Measurements from ENCODE around the gene CLDN2. TPM values are rescaled to one million over a fixed set of nuclear protein-coding genes. Genes with fewer than 3 reads are reported as not detected.
"Not testable (repeated sequence)": the region's sequence is repeated elsewhere in the genome, so short reads cannot be mapped to it uniquely, and the experiment has no call there.

The CLDN2 gene
- total RNA-seq (2014; rRNA removed; shearing (Covaris generic)) (not detected in 2 replicates), total RNA-seq (2022) (not detected in 2 replicates), Bru-seq, nascent RNA (not detected), BruChase-seq, experiment 1, labeled RNA remaining after a 6-hour chase (not detected), BruChase-seq, experiment 2, labeled RNA remaining after a 2-hour chase (not detected)
- long read RNA-seq, result 0 reads

GRCh38 chrX:106919932-106920452 lies at the start of gene CLDN2:
TSS of gene CLDN2 (plus strand) at chrX:106920402. CDS start at chrX:106928229, 7,827 bp downstream.
- intact Hi-C loops (cut with micrococcal nuclease; ENCODE audit: unreplicated experiment), result no loop called here
- Histone ChIP-seq H3K4me2 (ENCODE audit: low read length) (no peak within 1 kb of the TSS), H2AFZ (ENCODE audit: low read length) (no peak within 1 kb of the TSS), H3K36me3 (ENCODE audit: insufficient read depth, low read length) (no peaks in the 10 kb centered on the region), H4K20me1 (ENCODE audit: insufficient read depth, low read length) (no peaks in the 10 kb centered on the region), H3K9me2 (ENCODE audit: insufficient read depth, low read length) (no peaks in the 10 kb centered on the region), H3K4me3 (ENCODE audit: low read depth, low read length, poor library complexity, severe bottlenecking) (no peak within 1 kb of the TSS), H3K79me2 (ENCODE audit: insufficient read depth, low read depth, low read length) (no peaks in the 10 kb centered on the region), H3K4me1 (ENCODE audit: insufficient read depth, low read length, poor library complexity, severe bottlenecking) (no peaks in the 10 kb centered on the region), H3K9me3 (ENCODE audit: low read length) (no peaks in the 10 kb centered on the region), H3K27ac (ENCODE audit: low read depth, low read length, poor library complexity, severe bottlenecking) (no peak within 1 kb of the TSS)
- no TSS peak for BruUV-seq (replicated peaks)
- no peak for TF ChIP-seq EZH2phosphoT487 (IDR thresholded peaks at IDR 0.05; ENCODE audit: borderline replicate concordance, low read depth, low read length)
- TF ChIP-seq CTCF (conservative IDR thresholded peaks at IDR 0.05; ENCODE audit: low read length), result no peak
- POLR2A ChIA-PET, result no interaction called here
- DNase-seq (ENCODE audit: low spot score), result no peak
- CTCF ChIA-PET (ENCODE audit: unreplicated experiment), result interaction anchor here (0.6 kb wide), 1 partner anchor 29 kb away, joined by 3 read pairs; no protein-coding TSS in a partner anchor

GRCh38 chrX:106872796-106873195 lies 47.4 kb upstream of the CLDN2 start:
- BruUV-seq (replicated peaks); POLR2A ChIA-PET; H3K4me2 ChIP-seq (ENCODE audit: low read length); DNase-seq (ENCODE audit: low spot score); H2AFZ ChIP-seq (ENCODE audit: low read length); H3K79me2 ChIP-seq (ENCODE audit: insufficient read depth, low read depth, low read length); H3K9me2 ChIP-seq (ENCODE audit: insufficient read depth, low read length); H3K4me3 ChIP-seq (ENCODE audit: low read depth, low read length, poor library complexity, severe bottlenecking); CTCF ChIA-PET (ENCODE audit: unreplicated experiment); H3K36me3 ChIP-seq (ENCODE audit: insufficient read depth, low read length); H3K27ac ChIP-seq (ENCODE audit: low read depth, low read length, poor library complexity, severe bottlenecking); H3K9me3 ChIP-seq (ENCODE audit: low read length); H4K20me1 ChIP-seq (ENCODE audit: insufficient read depth, low read length); intact Hi-C loops (cut with micrococcal nuclease; ENCODE audit: unreplicated experiment); H3K4me1 ChIP-seq (ENCODE audit: insufficient read depth, low read length, poor library complexity, severe bottlenecking): not testable (repeated sequence)

- peak; percentile 43 for DNase-seq (ENCODE audit: low spot score)
- CTCF ChIA-PET (ENCODE audit: unreplicated experiment), result no interaction called here
Measured at GRCh38 chrX:106874075-106874474, 46.1 kb upstream of the CLDN2 start.

More at GRCh38 chrX:106874075-106874474, 46.1 kb upstream of the CLDN2 start:
- no peaks in the 10 kb centered on the region for H3K9me3 ChIP-seq (ENCODE audit: low read length)
- no peaks in the 10 kb centered on the region for H4K20me1 ChIP-seq (ENCODE audit: insufficient read depth, low read length)
- H3K4me1 ChIP-seq (ENCODE audit: insufficient read depth, low read length, poor library complexity, severe bottlenecking), result no peaks in the 10 kb centered on the region
- TF ChIP-seq CTCF (conservative IDR thresholded peaks at IDR 0.05; ENCODE audit: low read length) (peak; percentile 77), EZH2phosphoT487 (IDR thresholded peaks at IDR 0.05; ENCODE audit: borderline replicate concordance, low read depth, low read length) (no peak)
- H3K4me3 ChIP-seq (ENCODE audit: low read depth, low read length, poor library complexity, severe bottlenecking), result no peak overlapping the region
- H2AFZ ChIP-seq (ENCODE audit: low read length), result no peak overlapping the region
- H3K4me2 ChIP-seq (ENCODE audit: low read length), result no peak overlapping the region
- no peaks in the 10 kb centered on the region for H3K9me2 ChIP-seq (ENCODE audit: insufficient read depth, low read length)
- no peak overlapping the region for H3K27ac ChIP-seq (ENCODE audit: low read depth, low read length, poor library complexity, severe bottlenecking)
- no peaks in the 10 kb centered on the region for H3K79me2 ChIP-seq (ENCODE audit: insufficient read depth, low read depth, low read length)
- POLR2A ChIA-PET, result interaction anchor here (1.1 kb wide), 1 partner anchor 116 kb away, joined by 3 read pairs; no protein-coding TSS in a partner anchor
- H3K36me3 ChIP-seq (ENCODE audit: insufficient read depth, low read length), result no peaks in the 10 kb centered on the region
- no TSS peak for BruUV-seq (replicated peaks)
- intact Hi-C loops (cut with micrococcal nuclease; ENCODE audit: unreplicated experiment), result no loop called here
